H9 (cell line): ENCODE results near the gene CD320. TPM values are rescaled to one million over a fixed set of nuclear protein-coding genes. Genes with fewer than 3 reads are reported as not detected.

Experiments used
- DNase-seq: peaks from one replicate; pipeline ENCODE4 v3.0.0-alpha.2; 2017
- H2AFZ ChIP-seq: one replicate; pipeline ENCODE4 v1.6.1; 2013; ENCODE audit warnings: mild to moderate bottlenecking, low read length, control low read depth, moderate library complexity
- H2AK5ac ChIP-seq: 2 replicates; pipeline ENCODE4 v1.6.1; 2013; ENCODE audit warnings: low read length, control low read depth, mixed read lengths; ENCODE audit not compliant: insufficient read length
- H2BK120ac ChIP-seq: one replicate; pipeline ENCODE4 v1.6.1; 2013; ENCODE audit warnings: low read depth, mild to moderate bottlenecking, low read length, control low read depth, inconsistent platforms; ENCODE audit not compliant: poor library complexity, severe bottlenecking
- H2BK12ac ChIP-seq: 2 replicates; pipeline ENCODE4 v1.6.1; 2013; ENCODE audit warnings: low read length, control low read depth, mixed read lengths, low read depth; ENCODE audit not compliant: insufficient read length
- H2BK15ac ChIP-seq: 2 replicates; pipeline ENCODE4 v1.6.1; 2013; ENCODE audit warnings: low read depth, low read length, control low read depth
- H2BK20ac ChIP-seq: one replicate; pipeline ENCODE4 v1.6.1; 2013; ENCODE audit warnings: low read depth, mild to moderate bottlenecking, low read length, control low read depth, inconsistent platforms; ENCODE audit not compliant: poor library complexity, severe bottlenecking
- H2BK5ac ChIP-seq: 2 replicates; pipeline ENCODE4 v1.6.1; 2013; ENCODE audit warnings: low read length, control low read depth, mixed read lengths; ENCODE audit not compliant: insufficient read length
- H3K14ac ChIP-seq: 2 replicates; pipeline ENCODE4 v1.6.1; 2013; ENCODE audit warnings: low read length, control low read depth; ENCODE audit not compliant: insufficient read depth
- H3K18ac ChIP-seq: 2 replicates; pipeline ENCODE4 v1.6.1; 2013; ENCODE audit warnings: low read depth, mild to moderate bottlenecking, mixed read lengths, low read length, control low read depth; ENCODE audit not compliant: insufficient read length
- H3K23ac ChIP-seq: 2 replicates; pipeline ENCODE4 v1.6.1; 2013; ENCODE audit warnings: low read length, control low read depth, mixed read lengths, low read depth; ENCODE audit not compliant: insufficient read length
- H3K23me2 ChIP-seq: 2 replicates; pipeline ENCODE4 v1.6.1; 2013; ENCODE audit warnings: low read depth, mild to moderate bottlenecking, mixed read lengths, low read length, control low read depth; ENCODE audit not compliant: insufficient read length, poor library complexity, severe bottlenecking
- H3K27ac ChIP-seq: 2 replicates; pipeline ENCODE4 v1.5.1; 2013; ENCODE audit warnings: low read length, control low read depth, mixed read lengths, low read depth; ENCODE audit not compliant: insufficient read length
- H3K27me3 ChIP-seq: 2 replicates; pipeline ENCODE4 v1.6.1; 2013; ENCODE audit warnings: low read length, control low read depth, inconsistent platforms; ENCODE audit not compliant: insufficient read depth
- H3K4ac ChIP-seq: 2 replicates; pipeline ENCODE4 v1.6.1; 2013; ENCODE audit warnings: low read depth, mild to moderate bottlenecking, control low read depth, inconsistent platforms, low read length, moderate library complexity
- H3K4me1 ChIP-seq: 2 replicates; pipeline ENCODE4 v1.6.1; 2013; ENCODE audit warnings: low read length, control low read depth, inconsistent platforms; ENCODE audit not compliant: insufficient read depth
- H3K4me2 ChIP-seq: 2 replicates; pipeline ENCODE4 v1.6.1; 2013; ENCODE audit warnings: low read length, control low read depth, mixed read lengths; ENCODE audit not compliant: insufficient read length, insufficient read depth
- H3K56ac ChIP-seq: 2 replicates; pipeline ENCODE4 v1.6.1; 2013; ENCODE audit warnings: low read depth, mild to moderate bottlenecking, mixed read lengths, low read length, control low read depth; ENCODE audit not compliant: insufficient read length
- H3K79me1 ChIP-seq: 2 replicates; pipeline ENCODE4 v1.6.1; 2013; ENCODE audit warnings: low read depth, mild to moderate bottlenecking, moderate library complexity, low read length, control low read depth, inconsistent platforms; ENCODE audit not compliant: insufficient read depth, poor library complexity, severe bottlenecking
- H3K79me2 ChIP-seq: 2 replicates; pipeline ENCODE4 v1.6.1; 2013; ENCODE audit warnings: low read length, control low read depth, inconsistent platforms; ENCODE audit not compliant: insufficient read depth
- H3K9ac ChIP-seq: 2 replicates; pipeline ENCODE4 v1.6.1; 2013; ENCODE audit warnings: low read length, control low read depth, mixed read lengths; ENCODE audit not compliant: insufficient read length; ENCODE audit errors: extremely low read depth
- H3K9me3 ChIP-seq: one replicate; pipeline ENCODE4 v1.6.1; 2013; ENCODE audit warnings: low read depth, low read length, inconsistent platforms; ENCODE audit not compliant: control insufficient read depth
- H3T11ph ChIP-seq: one replicate; pipeline ENCODE4 v1.6.1; 2013; ENCODE audit warnings: mild to moderate bottlenecking, low read length, control low read depth, inconsistent platforms
- H4K20me1 ChIP-seq: one replicate; pipeline ENCODE4 v1.6.1; 2013; ENCODE audit not compliant: control insufficient read depth, insufficient read length, insufficient read depth
- H4K5ac ChIP-seq: 2 replicates; pipeline ENCODE4 v1.6.1; 2013; ENCODE audit warnings: low read depth, mild to moderate bottlenecking, mixed read lengths, low read length, control low read depth; ENCODE audit not compliant: insufficient read length
- H4K8ac ChIP-seq: replicated peaks from 2 replicates; pipeline ENCODE4 v1.6.1; 2013; ENCODE audit warnings: low read length, control low read depth, mixed read lengths, low read depth; ENCODE audit not compliant: insufficient read length
- H4K91ac ChIP-seq: 2 replicates; pipeline ENCODE4 v1.6.1; 2013; ENCODE audit warnings: low read depth, mild to moderate bottlenecking, moderate library complexity, mixed read lengths, low read length, control low read depth; ENCODE audit not compliant: insufficient read length
- H3K27ac Mint-ChIP-seq, 3 experiments: 2 replicates in 2 of 3; 3 replicates in 1 of 3; pipeline ENCODE4 v1.8.0; 2020 to 2021; ENCODE audit warnings: mixed read lengths in 3 of 3, mild to moderate bottlenecking in 1 of 3, moderate library complexity in 1 of 3
- H3K27me3 Mint-ChIP-seq: 2 replicates; pipeline ENCODE4 v1.8.0; 2021; ENCODE audit warnings: low read depth, mild to moderate bottlenecking, moderate library complexity, mixed read lengths
- H3K36me3 Mint-ChIP-seq, 3 experiments: 2 replicates in 2 of 3; 3 replicates in 1 of 3; pipeline ENCODE4 v1.8.0; 2020 to 2021; ENCODE audit warnings: low read depth in 3 of 3, mixed read lengths in 3 of 3; ENCODE audit not compliant: insufficient read depth in 1 of 3
- H3K4me1 Mint-ChIP-seq, 2 experiments: 2 replicates each; pipeline ENCODE4 v1.8.0; 2020; ENCODE audit warnings: mixed read lengths in 2 of 2
- H3K4me3 Mint-ChIP-seq, 2 experiments: 2 replicates in 1 of 2; 3 replicates in 1 of 2; pipeline ENCODE4 v1.8.0; 2020 to 2021; ENCODE audit warnings: mild to moderate bottlenecking in 2 of 2, mixed read lengths in 2 of 2, moderate library complexity in 1 of 2
- H3K9me3 Mint-ChIP-seq, 2 experiments: 2 replicates in 1 of 2; 3 replicates in 1 of 2; pipeline ENCODE4 v1.8.0; 2020; ENCODE audit warnings: mild to moderate bottlenecking in 2 of 2, mixed read lengths in 2 of 2, moderate library complexity in 1 of 2
- WGBS: extraction: QIAGEN DNeasy Blood & Tissue Kit; methylation state at CpG from one replicate; pipeline ENCODE4 v1.1.7; 2013; ENCODE audit warnings: missing lambda C conversion rate, low lambda C conversion rate, mixed read lengths; ENCODE audit not compliant: insufficient read length; ENCODE audit errors: extremely low coverage; 5-methylcytosine and 5-hydroxymethylcytosine counted together
- total RNA-seq: library from RNA; stranded (reverse); gene quantifications from 2 replicates; pipeline ENCODE4 v1.2.1, GENCODE V29; 2021
- TF ChIP-seq, protein P1 (sequence below): fragments of 200-600 bp; sonication (generic); conservative IDR thresholded peaks from 3 replicates; pipeline ENCODE4 v1.8.0; 2021; ENCODE audit warnings: antibody characterized with exemption, mild to moderate bottlenecking

The CD320 gene
- total RNA-seq, 1 experiment from 2014 or later: 72.1 TPM

GRCh38 chr19:8337728-8338127 lies 29.6 kb upstream of the CD320 start:
- no peak overlapping the region for H2BK5ac ChIP-seq
- TF ChIP-seq, protein P1, sequence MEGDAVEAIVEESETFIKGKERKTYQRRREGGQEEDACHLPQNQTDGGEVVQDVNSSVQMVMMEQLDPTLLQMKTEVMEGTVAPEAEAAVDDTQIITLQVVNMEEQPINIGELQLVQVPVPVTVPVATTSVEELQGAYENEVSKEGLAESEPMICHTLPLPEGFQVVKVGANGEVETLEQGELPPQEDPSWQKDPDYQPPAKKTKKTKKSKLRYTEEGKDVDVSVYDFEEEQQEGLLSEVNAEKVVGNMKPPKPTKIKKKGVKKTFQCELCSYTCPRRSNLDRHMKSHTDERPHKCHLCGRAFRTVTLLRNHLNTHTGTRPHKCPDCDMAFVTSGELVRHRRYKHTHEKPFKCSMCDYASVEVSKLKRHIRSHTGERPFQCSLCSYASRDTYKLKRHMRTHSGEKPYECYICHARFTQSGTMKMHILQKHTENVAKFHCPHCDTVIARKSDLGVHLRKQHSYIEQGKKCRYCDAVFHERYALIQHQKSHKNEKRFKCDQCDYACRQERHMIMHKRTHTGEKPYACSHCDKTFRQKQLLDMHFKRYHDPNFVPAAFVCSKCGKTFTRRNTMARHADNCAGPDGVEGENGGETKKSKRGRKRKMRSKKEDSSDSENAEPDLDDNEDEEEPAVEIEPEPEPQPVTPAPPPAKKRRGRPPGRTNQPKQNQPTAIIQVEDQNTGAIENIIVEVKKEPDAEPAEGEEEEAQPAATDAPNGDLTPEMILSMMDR: no peak
- no peak overlapping the region for H4K91ac ChIP-seq
- peaks cover 14% of the 10 kb centered on the region for H3K23me2 ChIP-seq
- H3K9me3 ChIP-seq: no peaks in the 10 kb centered on the region
- no peak overlapping the region for H2AFZ ChIP-seq
- no peaks in the 10 kb centered on the region for H3K79me1 ChIP-seq
- no peak overlapping the region for H2AK5ac ChIP-seq
- no peak overlapping the region for H4K8ac ChIP-seq
- H2BK120ac ChIP-seq: no peak overlapping the region
- no peak overlapping the region for H3T11ph ChIP-seq
- no peak overlapping the region for H2BK20ac ChIP-seq
- no peak overlapping the region for H3K18ac ChIP-seq
- no peak overlapping the region for H3K4me2 ChIP-seq
- H3K4me1 ChIP-seq: no peaks in the 10 kb centered on the region; the same call in 1 of the 2 replicates
- no peaks in the 10 kb centered on the region for H4K20me1 ChIP-seq
- H3K56ac ChIP-seq: no peak overlapping the region
- no peak overlapping the region for H3K9ac ChIP-seq
- Mint-ChIP-seq H3K36me3 (peaks cover 0 to 2% (median 0%) of the 10 kb centered on the region in 3 experiments; a peak in 2 of 7 replicates), H3K4me1 (peaks cover 17 to 21% of the 10 kb centered on the region in 2 experiments), H3K27ac (no peak overlapping the region; a peak in 1 of 7 replicates), H3K4me3 (0 out of 5 replicates have a peak overlapping the region, but pooled peaks of 1 of the 2 experiments have one; percentile 6), H3K27me3 (peaks cover 50% of the 10 kb centered on the region), H3K9me3 (no peaks in the 10 kb centered on the region; a peak in 1 of 5 replicates)
- H3K4ac ChIP-seq: no peak overlapping the region
- no peak overlapping the region for H3K14ac ChIP-seq
- no peak overlapping the region for H3K23ac ChIP-seq
- no CpG with 5 or more reads among the region's 7 CpGs for WGBS
- H3K27me3 ChIP-seq: peaks cover 18% of the 10 kb centered on the region; the same call in 1 of the 2 replicates
- H4K5ac ChIP-seq: no peak overlapping the region
- no peaks in the 10 kb centered on the region for H3K79me2 ChIP-seq
- no peak overlapping the region for H2BK12ac ChIP-seq
- H2BK15ac ChIP-seq: no peak overlapping the region
- DNase-seq: no peak
- H3K27ac ChIP-seq: no peak overlapping the region
